Activated CD4-positive, alpha-beta T cell treated with anti-CD3 and anti-CD28 coated beads for 24 hours (primary cell): Measurements from ENCODE around the gene PLA2G2F.
"Not testable (repeated sequence)": the region's sequence is repeated elsewhere in the genome, so short reads cannot be mapped to it uniquely, and the experiment has no call there.

ENCODE experiments used
- DNase-seq, 2 donors: peaks; one replicate each; pipeline ENCODE4 v3.0.0-alpha.2; 2020; ENCODE audit warnings: low read depth in 2 of 2

The PLA2G2F gene

GRCh38 chr1:20114021-20114648, 25.0 kb upstream of the PLA2G2F start:
- no peak for DNase-seq

DNA sequence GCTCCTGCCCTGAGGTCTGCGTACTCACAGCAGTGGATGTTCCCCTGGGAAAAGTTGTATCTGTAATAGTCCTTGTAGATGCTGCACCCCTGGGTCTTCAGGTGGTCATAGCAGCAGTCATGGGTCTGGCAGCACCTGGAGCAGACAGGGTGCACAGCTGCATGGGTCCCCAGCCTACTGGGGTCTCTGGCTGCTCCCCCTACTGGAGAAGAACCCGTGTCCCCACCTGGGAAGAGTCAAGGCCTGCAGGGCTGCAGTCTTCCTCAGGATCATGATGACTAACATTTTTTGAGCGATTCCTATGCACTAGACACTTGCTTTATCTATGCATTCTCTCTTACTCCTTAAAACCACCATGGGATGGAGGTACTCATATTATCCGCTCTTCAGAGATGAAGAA, 23.6 kb upstream of the PLA2G2F start:
- no peak for DNase-seq

- DNase-seq, result no peak
Measured at GRCh38 chr1:20115916-20116315, 23.2 kb upstream of the PLA2G2F start.

DNA sequence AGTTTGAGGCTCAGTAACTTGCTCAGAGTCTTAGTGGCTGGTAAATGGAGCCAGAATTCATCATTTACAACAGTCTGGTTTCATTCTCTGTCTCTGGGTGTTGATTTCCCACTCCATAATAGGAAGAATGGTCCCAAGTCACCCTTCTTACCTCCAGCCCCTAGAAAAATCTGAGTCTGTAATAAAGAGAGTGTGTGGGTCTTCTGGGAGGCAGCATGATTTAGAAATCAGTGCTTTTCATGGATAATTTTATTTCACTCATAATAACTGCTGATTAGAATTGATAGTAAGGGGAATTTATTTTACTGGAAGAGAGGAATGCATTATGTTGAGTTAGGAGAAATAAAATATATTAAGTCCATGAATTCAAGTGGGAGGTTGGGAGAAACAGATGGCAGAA, 21.9 kb upstream of the PLA2G2F start:
- no peak for DNase-seq

DNA sequence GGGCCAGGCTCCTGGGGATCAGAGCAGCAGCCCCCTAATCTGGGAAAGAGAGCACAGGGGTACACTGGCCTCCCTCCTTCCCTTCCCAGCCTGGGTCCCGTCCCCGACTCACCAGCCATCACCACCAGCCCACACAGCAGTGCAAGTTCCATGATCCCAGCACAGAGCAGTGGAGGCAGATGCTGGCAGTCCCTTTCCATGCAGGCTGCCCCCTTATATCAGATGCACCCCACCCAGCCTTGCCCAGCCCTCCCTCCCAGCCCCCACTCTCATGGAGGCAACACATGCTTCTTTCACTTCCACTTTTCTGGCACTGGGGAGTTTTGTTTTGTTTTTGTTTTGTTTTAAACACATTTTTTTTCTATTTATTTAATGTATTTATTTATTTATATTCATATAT, 19.8 kb upstream of the PLA2G2F start, which contains the start of gene PLA2G2D:
TSS of gene PLA2G2D (minus strand) at position 190 of the 400 bp plus-strand sequence. CDS start at position 152, 38 bp downstream.
- DNase-seq, result no peak

GRCh38 chr1:20120796-20121195, 18.3 kb upstream of the PLA2G2F start:
- no peak for DNase-seq

DNA sequence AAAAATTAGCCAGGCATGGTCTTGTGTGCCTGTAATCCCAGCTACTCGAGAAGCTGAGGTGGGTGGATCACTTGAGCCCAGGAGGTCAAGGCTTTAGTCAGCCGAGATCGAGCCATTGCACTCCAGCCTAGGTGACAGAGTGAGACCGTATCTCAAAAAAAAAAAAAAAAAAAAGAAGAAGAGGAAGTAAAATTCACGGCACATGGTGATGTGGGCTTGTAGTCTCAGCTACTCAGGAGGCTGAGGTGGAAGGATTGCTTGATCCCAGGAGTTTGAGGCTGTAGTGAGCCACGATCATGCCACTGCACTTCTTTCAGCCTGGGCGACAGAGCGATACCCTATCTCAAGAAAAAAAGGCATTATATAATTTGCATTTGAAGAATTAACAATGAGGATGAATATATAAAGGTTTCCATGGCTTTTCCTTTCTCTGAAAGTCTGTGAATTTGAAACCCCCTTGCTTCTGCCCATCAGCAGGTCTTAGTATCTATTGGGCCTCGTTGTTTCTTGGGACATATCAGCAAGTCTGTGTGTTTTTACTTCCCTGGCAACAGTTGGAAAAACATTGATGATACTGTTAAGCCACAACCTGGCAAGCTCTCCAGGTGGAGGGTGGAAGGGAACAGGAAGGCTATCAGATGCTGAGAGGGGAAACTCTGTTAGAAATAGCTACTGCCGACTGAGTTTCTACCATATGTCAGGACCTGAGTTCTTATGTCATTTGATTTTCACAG, 15.2 kb upstream of the PLA2G2F start:
- DNase-seq, result no peak

- no peak for DNase-seq
Measured at GRCh38 chr1:20124456-20125057, 14.6 kb upstream of the PLA2G2F start.

DNA sequence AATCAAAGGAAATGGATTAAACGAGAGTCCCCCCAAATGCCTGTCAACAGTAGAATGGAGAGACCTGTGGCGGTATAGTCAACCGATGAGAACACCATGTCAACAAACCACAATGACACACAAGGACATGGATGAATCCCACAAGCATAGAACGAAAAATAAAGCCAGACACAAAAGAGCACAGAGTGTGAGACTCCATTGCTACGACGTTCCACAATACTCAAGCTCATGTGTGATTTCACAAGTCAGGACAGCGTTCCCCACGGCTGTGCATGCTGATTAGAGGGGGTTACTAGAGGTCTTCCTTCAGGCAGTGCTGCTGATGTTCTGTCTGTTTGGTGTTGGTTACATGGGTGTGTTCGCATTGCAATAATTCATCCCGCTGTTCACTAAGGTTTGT, 14.0 kb upstream of the PLA2G2F start:
- DNase-seq, result no peak

- DNase-seq, result no peak
Measured at GRCh38 chr1:20126041-20126805, 12.9 kb upstream of the PLA2G2F start.

DNA sequence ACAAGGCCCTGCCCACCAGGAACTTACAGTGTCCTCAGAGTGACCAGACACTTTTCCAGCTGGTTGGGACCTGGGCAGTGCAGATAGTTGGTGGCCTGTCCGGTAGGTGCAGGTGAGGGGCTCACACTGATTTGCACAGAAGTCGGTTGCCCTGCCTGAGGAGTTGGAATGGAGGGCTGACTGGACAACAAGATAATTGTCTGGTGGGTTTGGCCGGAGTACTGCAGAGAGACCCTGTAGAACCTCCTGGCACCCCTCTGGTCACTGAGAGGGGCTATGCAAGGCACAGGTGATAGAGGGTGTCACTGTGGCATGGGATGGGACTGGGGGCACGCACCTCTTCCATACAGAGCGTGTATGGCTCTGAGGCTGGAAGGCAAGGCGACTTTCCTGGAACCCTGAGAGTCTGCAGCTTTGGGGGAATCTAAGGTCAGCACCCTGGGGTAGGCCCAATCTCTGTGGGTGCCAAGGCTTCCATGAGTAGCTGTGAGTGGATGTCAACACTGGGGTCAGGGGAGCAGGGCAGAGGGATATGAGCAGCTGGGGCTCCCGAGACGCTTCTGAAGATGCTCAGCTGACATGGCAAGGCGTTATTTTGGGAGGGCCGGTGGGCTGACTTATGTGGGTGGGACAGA, 12.2 kb upstream of the PLA2G2F start:
- DNase-seq, result no peak

- DNase-seq, result not testable (repeated sequence)
Measured at GRCh38 chr1:20130518-20130917, 8.6 kb upstream of the PLA2G2F start.

GRCh38 chr1:20134995-20135394, 4.1 kb upstream of the PLA2G2F start:
- no peak for DNase-seq

- no peak for DNase-seq
Measured at GRCh38 chr1:20136249-20136648, 2.9 kb upstream of the PLA2G2F start.

GRCh38 chr1:20137055-20137454, 2.1 kb upstream of the PLA2G2F start:
- DNase-seq, result no peak

GRCh38 chr1:20137604-20138003, 1.5 kb upstream of the PLA2G2F start:
- DNase-seq, result no peak

DNA sequence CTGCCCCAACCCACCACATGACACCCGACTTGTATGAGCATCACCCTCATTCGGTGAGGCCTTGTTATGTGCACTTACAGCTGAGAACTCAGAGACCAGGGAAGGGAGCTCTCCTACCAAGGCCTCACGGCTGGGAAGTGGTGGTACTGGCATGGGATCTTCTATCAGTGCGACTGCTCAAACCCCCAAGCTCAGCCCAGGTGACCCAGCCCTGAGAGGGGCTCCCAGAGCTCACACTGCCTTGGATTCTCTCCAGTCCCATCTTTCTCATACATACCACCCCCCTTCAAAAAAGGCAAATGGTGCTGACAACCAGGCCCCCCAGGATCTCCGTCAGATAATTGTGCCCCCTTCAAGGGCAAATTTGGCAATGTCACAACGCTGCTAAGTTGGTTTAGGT, 777 bp upstream of the PLA2G2F start:
- no peak for DNase-seq

DNA sequence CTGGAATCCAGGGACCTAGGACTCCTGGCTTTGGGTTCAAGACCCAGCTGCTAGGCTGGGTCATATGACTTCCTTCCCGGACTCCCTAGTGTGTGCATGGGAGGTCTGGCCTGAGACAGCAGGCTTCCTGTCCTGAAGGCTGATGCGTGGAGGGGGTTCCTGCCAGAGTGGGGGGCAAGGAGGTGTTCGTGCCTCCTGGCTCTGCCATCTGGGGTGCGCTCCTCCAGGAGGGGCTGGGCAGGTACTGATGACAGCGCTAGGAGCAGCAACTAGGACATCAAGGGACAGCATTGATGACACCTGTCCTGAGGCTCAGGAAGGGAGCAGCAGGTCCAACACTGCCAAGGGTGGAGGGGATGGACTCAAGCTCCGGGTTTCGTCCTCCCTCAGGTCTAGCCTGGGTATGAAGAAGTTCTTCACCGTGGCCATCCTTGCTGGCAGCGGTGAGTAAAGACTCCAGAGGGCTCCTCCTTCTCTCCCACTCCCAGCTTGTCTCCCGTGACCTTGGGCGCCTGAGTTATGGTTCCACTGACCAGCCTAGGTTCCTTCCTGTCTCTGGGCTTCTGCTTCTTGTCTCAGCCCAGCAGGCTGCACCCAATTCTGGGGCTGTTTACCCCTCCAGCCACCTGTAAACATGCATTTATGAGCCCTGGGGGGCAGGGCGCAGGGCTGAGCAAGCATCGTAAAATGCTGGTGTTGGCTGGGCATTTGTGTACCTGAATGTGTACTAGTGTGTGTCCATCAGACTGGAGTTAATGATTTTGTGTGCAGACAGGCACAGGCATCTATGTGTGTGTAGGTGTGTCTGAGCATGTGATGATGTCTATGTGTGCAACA, 871 bp downstream of the PLA2G2F start:
- DNase-seq, result no peak

GRCh38 chr1:20141001-20141400, 1.9 kb downstream of the PLA2G2F start:
- no peak for DNase-seq

DNA sequence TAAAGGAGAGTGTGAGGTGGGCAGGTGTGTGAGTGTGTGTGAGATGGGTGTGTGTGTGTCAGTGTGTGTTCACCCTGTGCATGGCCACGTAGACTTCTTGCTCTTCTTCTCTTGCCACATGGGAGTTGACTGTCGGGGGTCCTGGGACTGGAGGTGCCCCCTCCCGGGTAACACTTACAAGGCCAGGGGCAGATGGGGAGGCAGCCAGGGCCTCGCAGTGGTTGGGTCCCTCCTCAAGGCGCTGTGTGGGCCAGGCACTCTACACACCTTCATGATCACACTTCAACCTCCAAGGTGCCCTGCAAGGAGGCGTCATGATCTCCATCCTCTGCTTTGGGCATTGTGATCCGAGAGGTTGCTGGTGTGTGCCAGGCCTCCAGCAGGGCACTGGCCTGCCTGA, 2.3 kb downstream of the PLA2G2F start:
- no peak for DNase-seq
